Cardiac septum (tissue), 1 donor: ENCODE results near the gene DLG2. TPM values are rescaled to one million over a fixed set of nuclear protein-coding genes. Genes with fewer than 3 reads are reported as not detected.
A peak's percentile ranks its signal among the peaks of the same experiment; 100 is the strongest.

Experiments
- DNase-seq: peaks from one replicate; pipeline ENCODE4 v3.0.0-alpha.2; 2020; ENCODE audit warnings: low spot score
- intact Hi-C: fragments of 100-400 bp; cut with DNase I; formaldehyde crosslinking; loops from one replicate; pipeline ENCODE4 v1.14.0; 2022
- total RNA-seq: library from RNA; stranded (reverse); fragmentation: NEBNext Ultra II Directional; extraction: Animal tissue kit (Norgen Biotek cat#: 25700); gene quantifications from one replicate; pipeline ENCODE4 v1.2.1, GENCODE V29; 2021
- donor health status: DM: no; HTN: no; CAD: no.

Gene DLG2
- total RNA-seq, 1 donor from 2014 or later: 9.9 TPM

DNA sequence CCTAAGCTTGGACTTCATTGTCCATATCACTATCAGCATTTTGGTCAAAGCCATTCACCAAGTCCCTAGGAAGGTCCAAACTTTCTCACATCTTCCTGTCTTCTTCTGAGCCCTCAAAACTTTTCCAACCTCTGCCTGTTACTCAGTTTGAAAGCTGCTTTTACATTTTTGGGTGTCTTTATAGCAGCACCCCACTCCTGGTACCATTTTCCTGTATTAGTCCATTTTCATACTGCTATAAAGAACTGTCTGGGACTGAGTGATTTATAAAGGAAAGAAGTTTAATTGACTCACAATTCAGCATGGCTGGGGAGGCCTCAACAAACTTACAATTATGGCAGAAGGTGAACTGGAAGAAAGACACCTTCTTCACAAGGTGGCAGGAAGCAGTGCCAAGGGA, 1624.0 kb downstream of the DLG2 start:
- intact Hi-C loops: no loop called here
- no peak for DNase-seq

DNA sequence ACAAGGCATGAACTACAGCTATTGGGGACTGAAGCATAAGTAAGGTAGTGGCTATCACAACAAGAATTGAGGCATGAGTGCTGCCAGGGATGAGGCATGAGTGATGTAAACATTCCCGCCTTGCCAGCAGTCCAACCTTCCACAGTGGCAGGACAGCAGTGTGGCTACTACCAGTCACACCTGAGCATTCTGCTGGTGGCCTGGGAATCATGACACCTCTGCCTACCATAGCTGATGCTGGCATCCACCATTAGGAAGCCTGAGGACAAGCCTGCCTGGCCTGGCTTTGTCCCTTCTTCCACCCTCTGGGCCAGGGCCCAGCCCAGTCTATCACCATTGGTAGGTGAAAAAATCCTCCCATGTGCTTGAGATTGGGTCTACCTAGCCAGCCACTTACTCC, 1628.2 kb downstream of the DLG2 start:
- DNase-seq: no peak
- intact Hi-C loops: no loop called here

DNA sequence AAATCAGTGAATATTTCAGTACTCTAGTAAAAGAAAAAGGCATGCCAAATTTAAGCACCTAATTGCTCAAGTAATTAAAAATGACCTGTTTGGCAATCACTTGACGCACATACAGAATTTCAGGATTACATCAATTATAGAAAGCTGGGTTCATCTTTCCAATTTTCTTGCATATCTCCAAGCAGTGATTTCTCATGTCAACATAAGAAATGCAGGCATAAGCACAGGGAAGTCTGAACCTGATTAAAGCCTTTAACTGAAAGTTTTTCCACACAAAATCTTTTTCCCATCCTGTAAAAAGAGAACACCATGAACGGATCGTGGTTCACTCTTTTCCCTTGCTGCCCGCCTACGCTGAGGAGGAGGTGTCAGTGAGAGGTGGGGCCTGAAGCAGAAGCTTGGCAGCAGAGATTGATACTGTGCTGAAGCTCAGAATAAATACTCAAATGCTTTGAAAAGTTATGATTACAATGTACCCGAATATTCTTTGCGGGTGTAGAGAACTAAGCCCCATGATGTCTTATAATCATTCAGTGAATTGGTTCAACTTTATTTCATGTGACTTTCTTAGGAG, 1636.9 kb downstream of the DLG2 start:
- intact Hi-C loops: no loop called here
- DNase-seq: peak; percentile 75

DNA sequence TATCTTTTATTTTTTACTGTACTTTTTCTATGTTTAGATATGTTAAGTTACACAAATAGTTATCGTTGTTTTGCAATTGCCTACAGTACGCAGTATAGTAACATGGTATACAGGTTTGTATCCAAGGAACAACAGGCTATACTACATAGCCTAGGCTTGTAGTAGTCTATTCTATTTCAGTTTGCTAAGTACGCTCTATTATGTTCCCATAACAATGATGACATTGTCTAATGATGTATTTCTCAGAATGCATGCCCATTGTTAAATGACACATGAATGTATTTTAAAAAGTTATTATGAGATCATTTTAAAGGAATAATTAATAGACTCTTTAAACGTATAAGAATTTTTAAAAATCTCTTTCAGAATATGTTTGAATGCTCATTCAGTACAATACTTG, 1644.3 kb downstream of the DLG2 start:
- intact Hi-C loops: no loop called here
- DNase-seq: no peak

DNA sequence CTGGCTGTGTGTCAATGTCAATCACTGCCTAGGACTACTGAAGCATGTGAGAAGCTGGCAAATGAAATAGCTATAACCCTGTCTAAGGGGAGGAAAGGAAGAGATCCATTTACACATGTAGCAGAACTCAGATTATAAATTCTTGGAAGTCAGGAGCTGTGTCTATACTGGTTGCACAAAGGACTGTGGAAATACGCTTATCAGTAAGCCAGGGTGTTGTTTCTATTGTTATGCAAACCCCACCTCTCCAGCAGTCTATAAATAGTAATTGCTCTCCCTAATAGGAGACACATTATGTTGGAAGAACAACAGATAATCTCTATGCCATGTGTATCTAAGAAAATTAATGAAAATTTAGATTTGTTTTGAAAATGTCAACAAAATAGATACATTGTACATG, 1647.6 kb downstream of the DLG2 start:
- no peak for DNase-seq
- intact Hi-C loops: no loop called here

DNA sequence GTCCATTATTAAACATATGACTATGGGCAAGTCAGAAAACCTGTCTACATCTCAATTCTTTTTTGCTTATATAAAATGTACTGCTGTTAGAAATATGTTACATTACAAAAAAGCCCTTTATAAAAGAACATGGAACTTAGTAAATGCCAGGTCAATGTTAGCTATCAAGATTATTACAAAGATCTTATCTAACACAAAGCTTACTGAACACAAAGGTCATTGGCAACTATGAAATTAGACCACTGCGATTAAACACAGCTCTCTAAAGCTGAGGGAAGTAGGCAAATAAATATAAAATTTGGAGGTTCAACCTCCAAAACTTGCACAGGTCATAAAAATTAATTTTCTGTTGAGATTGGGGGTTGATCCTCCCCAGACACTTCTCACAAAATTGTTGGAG, 1648.2 kb downstream of the DLG2 start:
- intact Hi-C loops: no loop called here

DNA sequence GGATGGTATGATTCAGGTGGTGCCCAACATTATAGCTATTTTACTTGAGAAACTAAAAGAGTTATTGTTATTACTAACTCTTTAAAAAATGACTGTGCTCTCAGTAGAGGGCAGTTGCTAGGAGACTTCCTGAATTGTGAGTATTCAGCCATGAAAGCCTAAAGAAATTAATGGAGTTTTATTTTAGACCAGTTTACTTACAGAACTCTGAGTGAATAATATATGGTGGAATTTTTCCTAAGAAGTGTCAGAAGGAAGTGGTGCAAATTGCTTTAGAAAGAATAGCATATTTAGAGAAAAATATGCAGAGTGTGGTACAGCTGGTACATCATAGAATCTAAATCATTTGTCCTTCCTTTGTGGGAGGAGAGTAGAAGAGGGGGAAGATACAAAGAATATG, 1651.1 kb downstream of the DLG2 start:
- intact Hi-C loops: no loop called here
- no peak for DNase-seq

More for the DNA sequence above, 1648.2 kb downstream of the DLG2 start:
- no peak for DNase-seq

DNA sequence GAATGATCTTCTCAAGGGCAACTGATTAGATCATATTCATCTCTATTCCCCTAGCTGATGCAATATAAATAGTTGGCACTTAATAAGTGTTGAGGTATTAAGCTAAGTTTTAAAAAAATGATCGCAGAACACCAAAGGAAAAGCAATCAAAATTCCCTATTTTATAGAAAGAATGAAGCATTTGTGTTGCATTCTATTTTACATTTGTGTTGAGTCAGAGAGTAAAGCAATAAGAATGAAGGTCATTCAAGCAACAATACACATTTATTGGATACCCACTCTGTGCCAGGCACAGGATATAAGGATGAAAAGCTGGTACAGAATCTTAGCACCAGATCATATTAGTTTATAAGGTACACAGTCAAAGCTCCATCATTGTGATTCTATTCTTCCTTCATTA, 1654.6 kb downstream of the DLG2 start:
- intact Hi-C loops: no loop called here
- DNase-seq: no peak

DNA sequence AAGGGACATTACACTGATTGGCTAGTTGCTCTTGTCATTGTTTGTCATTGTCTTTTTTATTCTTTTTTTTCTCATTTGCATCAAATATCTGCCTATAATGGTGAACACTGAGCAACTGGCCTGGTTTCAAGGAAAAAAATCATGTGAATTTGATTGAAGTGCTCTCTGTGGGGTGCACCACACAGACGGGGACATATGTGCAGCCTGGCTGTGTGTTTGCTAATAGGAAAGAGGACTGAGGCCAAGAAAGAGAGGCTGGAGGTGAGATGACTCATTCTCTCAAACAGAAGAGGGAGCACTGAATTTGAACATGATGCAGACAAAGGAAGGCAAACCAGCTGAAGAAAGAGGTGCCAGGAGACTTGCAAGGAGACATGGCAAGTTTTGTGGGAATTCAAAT, 1656.1 kb downstream of the DLG2 start:
- DNase-seq: no peak
- intact Hi-C loops: no loop called here

DNA sequence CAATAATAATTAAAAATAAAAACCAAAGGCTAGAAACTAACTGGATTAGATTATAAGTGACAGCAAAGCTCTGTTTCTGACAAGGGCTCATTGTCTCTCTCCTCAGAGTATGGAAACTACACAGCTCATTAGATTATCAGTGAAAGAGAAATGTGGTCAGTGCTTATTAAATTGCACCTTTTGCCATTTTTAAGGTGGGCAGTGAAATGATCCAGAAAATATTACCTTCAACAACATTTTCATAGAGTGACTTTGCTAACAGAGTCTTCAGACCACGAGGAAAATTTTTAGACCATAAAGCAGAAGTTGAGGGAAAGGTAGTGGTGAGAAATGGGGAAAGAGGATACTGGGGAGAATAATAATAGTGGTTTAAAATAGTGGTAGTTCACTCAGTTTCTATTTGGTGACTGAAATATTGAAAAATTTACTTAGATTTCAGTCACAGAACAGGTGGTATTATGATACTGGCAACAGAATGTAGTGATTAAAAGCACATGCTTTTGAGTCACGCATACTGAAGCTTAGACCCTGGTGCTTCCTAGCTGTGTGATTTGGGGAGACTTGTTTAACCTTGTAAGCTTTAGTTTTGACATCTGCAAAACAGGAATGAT, 1657.0 kb downstream of the DLG2 start:
- DNase-seq: no peak
- intact Hi-C loops: no loop called here

DNA sequence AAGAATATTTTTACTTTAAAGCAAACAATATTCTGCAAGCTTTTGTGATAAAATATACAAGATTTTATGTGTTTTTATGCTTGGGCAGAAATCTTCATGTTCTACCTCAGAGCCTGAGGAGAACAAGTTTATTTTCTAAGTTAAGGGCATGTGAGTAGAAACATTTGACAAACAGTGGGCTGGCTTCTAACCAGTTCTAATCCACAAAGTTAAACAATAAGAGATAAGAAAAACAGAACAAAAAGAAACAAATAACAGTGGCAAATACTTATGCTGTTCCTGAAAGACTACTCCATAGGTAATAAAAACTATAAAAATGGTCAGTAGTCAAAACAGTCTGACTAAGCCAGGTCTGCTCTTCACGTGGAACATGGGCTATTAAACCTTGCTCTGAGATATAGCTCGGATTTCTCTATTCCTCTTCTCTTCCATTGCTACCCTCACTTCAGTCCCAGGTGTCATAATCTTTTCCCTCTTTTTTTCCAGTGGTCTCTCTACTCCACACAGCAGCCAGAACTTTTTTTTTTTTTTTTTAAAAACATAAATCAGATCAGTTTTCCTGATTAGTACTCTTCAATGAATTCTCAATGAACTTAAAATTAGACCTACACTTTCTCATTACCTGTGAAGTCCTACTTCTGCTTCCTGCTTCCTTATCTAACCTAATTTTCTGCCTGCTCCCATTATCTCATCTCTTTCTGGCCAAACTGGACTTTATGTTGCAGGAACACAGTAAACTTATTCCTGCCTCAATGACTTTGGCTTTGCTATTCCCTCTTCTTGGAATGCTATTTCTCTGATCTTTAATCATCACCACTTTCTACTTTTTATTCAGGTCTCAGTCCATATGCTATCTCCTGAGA, 1669.9 kb downstream of the DLG2 start:
- intact Hi-C loops: no loop called here

DNA sequence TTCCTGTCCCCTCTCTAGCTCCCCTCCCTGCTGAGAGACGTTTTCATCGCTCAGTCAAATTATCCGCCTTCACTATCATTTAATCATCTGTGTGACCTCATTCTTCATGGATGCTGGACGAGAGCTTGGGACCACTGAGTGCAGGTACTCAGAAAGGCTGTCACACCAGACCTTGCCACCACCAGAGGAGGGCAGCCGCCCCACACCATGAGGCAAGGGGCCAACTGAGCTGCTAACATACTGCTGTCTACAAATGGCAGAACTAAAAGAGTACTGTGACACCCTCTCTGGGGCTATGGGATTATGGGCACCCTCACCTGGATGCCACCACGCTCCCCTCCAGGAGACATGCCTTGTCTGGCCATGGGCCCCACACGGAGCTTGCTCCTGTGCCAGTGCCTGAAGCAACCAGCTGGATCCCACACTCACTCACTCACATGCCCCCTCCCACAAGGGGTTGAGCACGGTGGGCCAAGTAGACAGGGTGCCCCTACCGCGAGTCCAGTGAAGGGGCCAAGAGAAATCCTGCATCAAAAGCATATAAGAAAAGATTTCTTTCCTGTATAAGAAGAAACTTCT, 1670.9 kb downstream of the DLG2 start:
- intact Hi-C loops: no loop called here
- no peak for DNase-seq

More for the DNA sequence above, 1669.9 kb downstream of the DLG2 start:
- no peak for DNase-seq

DNA sequence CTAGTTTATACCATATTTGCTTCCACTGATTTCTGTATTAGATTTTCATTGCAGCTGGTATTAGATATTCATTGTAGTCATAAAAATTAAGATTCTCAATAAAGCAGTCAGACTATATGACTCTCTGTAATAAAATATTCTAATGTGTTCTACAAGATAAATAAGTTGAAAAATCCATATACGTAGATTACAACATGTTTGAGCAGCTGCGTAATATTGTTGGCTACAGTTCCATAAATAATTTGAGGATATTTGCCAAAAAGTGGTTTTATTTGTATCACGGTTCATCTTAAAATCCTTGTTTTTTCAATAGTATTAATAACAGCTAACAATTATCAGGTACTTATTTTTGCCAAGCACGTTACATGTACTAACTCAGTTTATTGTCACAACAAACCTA, 1672.4 kb downstream of the DLG2 start:
- intact Hi-C loops: no loop called here
- DNase-seq: no peak

DNA sequence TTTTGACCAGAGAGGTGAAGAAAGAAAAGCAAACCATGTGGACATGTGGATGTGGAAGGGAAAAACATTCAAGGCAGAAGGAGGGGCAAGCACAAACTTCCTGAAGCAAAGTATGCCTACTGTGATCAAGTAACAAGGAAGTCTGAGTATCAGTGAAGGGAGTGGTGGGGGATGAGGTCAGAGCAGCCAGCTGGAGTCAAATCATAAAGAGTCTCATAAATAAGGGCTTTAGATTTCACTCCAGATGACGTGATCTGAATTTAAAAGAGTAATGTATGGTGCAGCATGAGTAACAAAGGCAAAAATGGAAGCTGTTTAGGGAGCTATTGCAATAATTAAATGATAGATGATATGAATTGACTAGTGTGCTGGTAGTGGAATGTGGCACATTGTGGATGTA, 1675.6 kb downstream of the DLG2 start:
- intact Hi-C loops: no loop called here
- DNase-seq: no peak

DNA sequence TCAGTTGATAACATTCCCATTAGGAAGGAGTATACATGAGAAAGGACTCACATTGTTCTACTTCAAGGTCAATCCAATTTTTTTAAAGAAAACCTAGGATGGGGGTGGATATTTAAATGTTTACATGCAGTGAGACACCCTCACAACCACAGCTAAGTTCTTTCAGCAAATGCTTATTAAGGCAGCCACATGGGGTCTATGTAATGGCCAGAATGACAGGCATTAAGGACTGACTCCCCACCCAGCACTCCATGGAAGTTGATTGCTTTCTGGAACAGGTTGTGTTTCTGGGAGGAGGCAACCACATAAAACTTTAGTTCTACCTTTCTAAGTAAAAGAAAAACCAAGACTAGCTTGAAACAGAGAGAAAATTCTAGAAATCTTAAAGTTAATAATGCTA, 1678.9 kb downstream of the DLG2 start:
- intact Hi-C loops: no loop called here
- no peak for DNase-seq

DNA sequence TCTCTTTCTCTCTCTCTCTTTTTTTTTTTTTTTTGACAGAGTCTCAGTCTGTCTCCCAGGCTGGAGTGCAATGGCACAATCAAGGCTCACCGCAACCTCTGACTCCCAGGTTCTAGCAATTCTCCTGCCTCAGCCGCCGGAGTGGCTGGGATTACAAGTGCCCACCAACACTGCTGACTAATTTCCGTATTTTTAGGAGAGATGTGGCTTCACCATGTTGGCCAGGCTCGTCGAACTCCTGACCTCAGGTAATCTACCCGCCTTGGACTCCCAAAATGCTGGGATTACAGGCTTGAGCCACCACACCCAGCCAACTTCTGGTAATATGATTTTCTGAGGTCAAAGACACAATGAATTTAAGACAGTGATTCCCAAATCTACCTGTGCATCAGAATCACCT, 1681.2 kb downstream of the DLG2 start:
- intact Hi-C loops: no loop called here
- DNase-seq: no peak

DNA sequence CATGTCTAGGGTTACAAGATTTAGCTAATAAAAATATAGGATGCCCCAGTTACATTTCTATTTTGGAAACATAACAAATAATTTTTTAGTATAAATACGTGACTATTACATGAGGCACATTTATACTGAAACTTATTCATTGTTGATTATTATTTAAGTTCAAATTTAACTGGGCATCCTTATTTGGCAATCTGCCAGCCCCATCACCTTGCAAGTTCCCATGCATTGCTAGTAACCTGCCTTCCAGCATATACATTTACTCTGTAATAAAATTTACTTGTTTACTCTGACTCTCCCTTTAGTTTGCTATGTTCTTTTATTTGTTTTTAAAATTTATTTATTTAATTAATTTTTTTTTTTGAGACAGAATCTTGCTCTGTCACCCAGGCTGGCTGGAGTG, 1686.1 kb downstream of the DLG2 start:
- intact Hi-C loops: no loop called here
- no peak for DNase-seq

DNA sequence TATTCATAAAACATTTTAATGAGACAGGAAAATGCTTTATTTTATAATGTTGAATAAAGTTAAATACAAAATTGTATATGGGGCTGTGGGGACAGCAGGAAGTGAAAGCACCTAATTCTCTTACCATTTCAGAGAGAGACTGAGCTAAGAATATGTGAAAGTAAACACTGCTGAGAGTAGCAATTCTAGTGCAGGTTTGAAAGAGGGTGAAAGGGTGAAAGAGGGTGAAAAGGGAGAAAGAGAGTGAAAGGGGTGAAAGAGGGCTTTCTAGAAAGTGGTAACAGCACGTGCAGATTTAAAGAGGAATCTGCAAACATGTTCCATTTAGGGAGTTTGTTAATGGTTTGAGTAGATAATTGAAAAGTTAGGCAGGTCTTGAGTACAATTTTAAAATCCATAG, 1689.0 kb downstream of the DLG2 start:
- intact Hi-C loops: no loop called here
- DNase-seq: no peak

DNA sequence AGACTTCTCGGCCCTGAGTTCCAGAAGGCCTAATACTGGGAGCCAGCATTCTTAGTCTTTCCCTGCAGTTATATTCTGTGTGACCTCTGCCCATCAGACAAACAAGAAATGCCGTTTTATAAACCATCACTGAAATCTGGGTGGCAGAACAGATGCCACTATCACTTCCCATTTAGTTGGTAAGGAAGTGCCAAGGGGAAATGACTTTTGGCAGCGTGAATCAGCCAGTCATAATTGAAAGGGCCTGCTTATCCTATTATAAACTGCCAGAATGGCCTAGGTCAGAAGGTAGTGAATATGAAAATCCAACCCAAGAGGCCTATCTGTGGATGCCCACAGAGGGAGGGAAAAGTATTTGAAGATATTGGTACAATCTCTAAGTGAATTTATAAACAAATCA, 1694.1 kb downstream of the DLG2 start:
- DNase-seq: no peak
- intact Hi-C loops: no loop called here

DNA sequence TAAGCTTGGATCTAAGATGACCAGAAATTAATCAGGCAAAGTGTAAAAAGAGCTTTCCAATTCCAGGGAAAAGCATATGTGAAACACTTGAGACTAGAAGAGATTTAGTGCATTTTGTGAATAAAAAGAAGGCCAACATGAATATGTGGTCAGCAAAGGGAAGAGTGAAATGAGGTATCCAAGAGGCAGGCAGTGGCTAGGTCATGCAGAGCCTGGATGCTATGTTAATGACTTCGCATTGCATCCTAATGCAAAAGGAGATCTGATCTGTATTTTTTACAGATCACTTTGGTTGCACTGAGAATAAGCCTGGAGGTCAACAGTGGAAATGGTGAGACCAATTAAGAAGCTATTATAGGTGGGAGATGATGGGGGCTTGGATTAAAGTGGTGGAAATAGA, 1699.7 kb downstream of the DLG2 start:
- intact Hi-C loops: no loop called here
- DNase-seq: no peak
